Gastrocnemius medialis (tissue), 4 donors: ENCODE results near the gene SSBP3.

Experiments used
- CTCF ChIP-seq, 5 experiments: fragments of 450-650 bp in 3 of 5; fragments of 200-600 bp in 2 of 5; sonication (generic) in 2 of 5; IDR thresholded peaks in 4 of 5; conservative IDR thresholded peaks in 1 of 5; 1 replicate in 4 of 5; 2 replicates in 1 of 5; pipeline ENCODE4 v1.5.1; 2016 to 2019; ENCODE audit warnings: antibody characterized with exemption in 5 of 5, mild to moderate bottlenecking in 3 of 5, moderate library complexity in 3 of 5
- POLR2A ChIP-seq, 2 donors: fragments of 450-650 bp; IDR thresholded peaks; one replicate each; pipeline ENCODE4 v1.6.1; 2017; ENCODE audit warnings: antibody characterized with exemption in 2 of 2, mild to moderate bottlenecking in 2 of 2, moderate library complexity in 2 of 2

- TF ChIP-seq CTCF (IDR thresholded peaks at IDR 0.05 in 4 of 5, conservative IDR thresholded peaks at IDR 0.05 in 1 of 5) (no peak), POLR2A (IDR thresholded peaks at IDR 0.05) (no peak)
Measured at GRCh38 chr1:54223441-54224202, 182.6 kb downstream of the SSBP3 start.
